Neural progenitor cell (in vitro differentiated cells): ENCODE results near the gene PLXDC2.

Source experiments
- CTCF ChIP-seq: fragments of 200-600 bp; sonication (generic); IDR thresholded peaks from 2 replicates; pipeline ENCODE4 v1.5.1; 2017; ENCODE audit warnings: antibody characterized with exemption, mild to moderate bottlenecking
- EZH2 ChIP-seq: fragments of 200-600 bp; sonication (generic); IDR thresholded peaks from 2 replicates; pipeline ENCODE4 v1.6.1; 2017; ENCODE audit warnings: antibody characterized with exemption, mild to moderate bottlenecking, moderate library complexity
- EZH2phosphoT487 ChIP-seq: fragments of 200-600 bp; sonication (generic); IDR thresholded peaks from 2 replicates; pipeline ENCODE4 v1.6.1; 2017; ENCODE audit warnings: antibody characterized with exemption

- TF ChIP-seq CTCF (no peak), EZH2 (no peak), EZH2phosphoT487 (no peak)
Measured at GRCh38 chr10:20288060-20288459, 471.8 kb downstream of the PLXDC2 start.
